ENCODE measurements around the gene LCMT1.

DNA sequence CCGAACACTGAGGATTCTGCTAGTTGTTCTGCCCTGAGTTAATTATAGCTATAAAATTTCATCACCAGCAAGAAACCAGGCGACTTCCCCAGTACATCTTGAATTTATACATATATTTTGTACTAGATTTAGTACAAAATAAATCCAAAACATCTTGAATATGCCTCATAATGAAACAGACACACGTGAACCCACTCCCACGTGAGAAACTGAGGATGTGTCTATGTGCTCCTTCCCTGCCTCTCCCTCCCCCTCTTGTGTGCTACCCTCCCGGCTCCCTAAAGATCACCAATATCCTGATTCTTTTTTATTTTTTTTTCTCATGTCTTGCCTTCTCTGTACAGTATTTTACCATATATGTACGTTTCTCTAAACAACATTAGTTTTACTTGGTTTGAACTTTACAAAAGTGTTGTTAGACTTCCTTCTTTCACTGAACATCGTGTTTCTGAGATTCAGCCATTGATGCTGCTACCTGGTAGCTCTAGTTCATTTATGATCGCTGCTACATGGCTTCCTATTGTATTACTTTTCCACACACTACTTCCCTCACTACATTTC lies 1.1 kb upstream of the LCMT1 start:
- TF ChIP-seq, protein P1, sequence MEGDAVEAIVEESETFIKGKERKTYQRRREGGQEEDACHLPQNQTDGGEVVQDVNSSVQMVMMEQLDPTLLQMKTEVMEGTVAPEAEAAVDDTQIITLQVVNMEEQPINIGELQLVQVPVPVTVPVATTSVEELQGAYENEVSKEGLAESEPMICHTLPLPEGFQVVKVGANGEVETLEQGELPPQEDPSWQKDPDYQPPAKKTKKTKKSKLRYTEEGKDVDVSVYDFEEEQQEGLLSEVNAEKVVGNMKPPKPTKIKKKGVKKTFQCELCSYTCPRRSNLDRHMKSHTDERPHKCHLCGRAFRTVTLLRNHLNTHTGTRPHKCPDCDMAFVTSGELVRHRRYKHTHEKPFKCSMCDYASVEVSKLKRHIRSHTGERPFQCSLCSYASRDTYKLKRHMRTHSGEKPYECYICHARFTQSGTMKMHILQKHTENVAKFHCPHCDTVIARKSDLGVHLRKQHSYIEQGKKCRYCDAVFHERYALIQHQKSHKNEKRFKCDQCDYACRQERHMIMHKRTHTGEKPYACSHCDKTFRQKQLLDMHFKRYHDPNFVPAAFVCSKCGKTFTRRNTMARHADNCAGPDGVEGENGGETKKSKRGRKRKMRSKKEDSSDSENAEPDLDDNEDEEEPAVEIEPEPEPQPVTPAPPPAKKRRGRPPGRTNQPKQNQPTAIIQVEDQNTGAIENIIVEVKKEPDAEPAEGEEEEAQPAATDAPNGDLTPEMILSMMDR (IDR thresholded peaks at IDR 0.05) = no peak
- TF ChIP-seq POLR2AphosphoS5 (IDR thresholded peaks at IDR 0.05) = no peak

All from breast epithelium (tissue), 3 donors.